IPS-15b (cell line): ENCODE data around the gene TIGD2.
A peak's percentile ranks its signal among the peaks of the same experiment; 100 is the strongest.

ENCODE experiments used
- H3K27me3 ChIP-seq: one replicate; pipeline ENCODE4 v1.6.1; 2013; ENCODE audit warnings: low read length; ENCODE audit not compliant: control insufficient read depth, insufficient read depth
- H3K36me3 ChIP-seq: one replicate; pipeline ENCODE4 v1.6.1; 2013; ENCODE audit warnings: low read length; ENCODE audit not compliant: control insufficient read depth, insufficient read depth
- H3K4me1 ChIP-seq: one replicate; pipeline ENCODE4 v1.6.1; 2013; ENCODE audit warnings: mild to moderate bottlenecking, low read length; ENCODE audit not compliant: control insufficient read depth, insufficient read depth
- H3K4me3 ChIP-seq: one replicate; pipeline ENCODE4 v1.5.1; 2013; ENCODE audit warnings: low read depth, low read length
- H3K9ac ChIP-seq: one replicate; pipeline ENCODE4 v1.6.1; 2013; ENCODE audit warnings: low read depth, mild to moderate bottlenecking, low read length
- H3K9me3 ChIP-seq: one replicate; pipeline ENCODE4 v1.6.1; 2013; ENCODE audit warnings: mild to moderate bottlenecking, low read length; ENCODE audit not compliant: control insufficient read depth, insufficient read depth

Gene TIGD2

DNA sequence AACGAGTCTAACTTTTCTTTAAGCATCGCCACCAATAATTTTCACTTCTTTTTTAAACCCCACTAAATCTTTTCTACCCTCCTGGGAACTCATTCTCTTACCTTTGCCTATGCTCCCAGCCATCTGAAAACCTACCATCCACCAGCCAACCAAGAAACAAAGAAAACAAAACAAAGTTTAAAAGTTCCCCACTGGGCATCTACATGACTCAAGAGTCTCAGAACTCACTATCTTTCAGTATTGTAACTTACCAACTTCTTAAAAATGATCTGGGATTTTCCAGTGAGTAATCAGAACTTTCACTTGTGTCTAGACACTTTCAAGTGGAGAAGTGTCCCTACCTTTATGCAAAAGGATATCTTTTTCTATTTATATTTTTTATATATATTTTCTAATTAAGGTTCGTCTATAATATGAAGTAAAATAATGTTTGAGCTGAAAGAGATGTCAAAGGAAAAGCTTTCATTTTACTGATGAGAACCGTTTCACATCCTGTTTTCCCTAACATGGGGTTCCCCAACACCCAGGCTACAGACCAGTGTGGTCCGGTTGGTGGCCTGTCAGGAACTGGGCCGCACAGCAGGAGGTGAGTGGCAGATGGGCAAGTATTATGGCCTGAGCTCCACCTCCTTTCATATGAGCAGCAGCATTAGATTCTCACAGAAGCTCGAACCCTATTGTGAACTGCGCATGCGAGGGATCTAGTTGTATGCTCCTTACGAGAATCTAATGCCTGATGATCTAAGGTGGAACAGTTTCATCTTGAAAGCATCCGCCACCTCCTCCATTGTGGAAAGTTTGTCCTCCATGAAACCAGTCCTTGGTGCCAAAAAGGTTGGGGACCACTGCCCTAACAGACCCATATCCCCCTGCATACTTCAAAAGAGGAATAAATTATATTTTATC, 9.8 kb upstream of the TIGD2 start:
- Histone ChIP-seq H3K4me3 (no peak overlapping the region), H3K27me3 (no peaks in the 10 kb centered on the region), H3K9me3 (no peaks in the 10 kb centered on the region), H3K36me3 (no peaks in the 10 kb centered on the region), H3K9ac (no peak overlapping the region), H3K4me1 (no peaks in the 10 kb centered on the region)

DNA sequence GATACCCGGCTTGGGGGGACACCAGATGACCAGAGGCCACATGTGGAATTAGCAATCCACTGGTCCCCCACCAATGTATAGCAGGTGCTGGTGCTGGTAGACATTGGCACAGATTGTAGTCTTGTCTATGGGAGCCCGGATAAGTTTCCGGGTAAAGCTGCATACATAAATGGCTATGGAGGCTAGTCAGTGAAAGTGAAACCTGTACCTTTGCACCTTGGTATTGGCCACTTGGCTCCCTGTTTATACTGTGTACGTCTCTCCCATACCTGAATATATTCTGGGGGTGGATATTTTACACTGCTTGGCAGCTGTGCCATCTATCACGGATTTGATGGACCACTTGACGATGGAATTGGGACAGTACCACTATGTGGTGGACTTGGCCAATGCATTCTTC, 5.6 kb upstream of the TIGD2 start:
- Histone ChIP-seq H3K9me3 (no peaks in the 10 kb centered on the region), H3K4me3 (no peak overlapping the region), H3K9ac (no peak overlapping the region)

DNA sequence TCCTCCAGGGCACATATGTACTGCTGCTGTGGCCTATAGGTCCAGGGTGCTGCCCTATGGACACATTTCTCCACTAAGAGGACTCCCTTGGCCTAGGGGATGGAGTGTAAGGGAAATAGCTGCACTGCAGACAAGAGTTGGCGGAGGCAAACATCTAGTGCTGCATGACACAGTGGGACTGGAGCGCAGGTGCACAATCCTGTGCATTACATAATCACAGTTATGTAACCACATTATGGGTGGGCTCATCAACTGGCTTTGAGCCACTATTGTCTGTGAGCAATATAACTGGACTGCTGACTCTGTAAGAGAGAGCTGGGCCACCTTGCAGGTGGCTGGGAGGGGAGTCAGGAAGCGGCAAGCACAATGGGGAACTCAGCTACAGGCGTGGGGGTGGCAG, 3.2 kb upstream of the TIGD2 start:
- H3K27me3 ChIP-seq: peaks cover 33% of the 10 kb centered on the region
- no peak overlapping the region for H3K9ac ChIP-seq
- no peak overlapping the region for H3K4me3 ChIP-seq
- no peaks in the 10 kb centered on the region for H3K36me3 ChIP-seq
- no peaks in the 10 kb centered on the region for H3K9me3 ChIP-seq
- H3K4me1 ChIP-seq: no peaks in the 10 kb centered on the region

More for the DNA sequence above, 5.6 kb upstream of the TIGD2 start:
- Histone ChIP-seq H3K27me3 (peaks cover 22% of the 10 kb centered on the region), H3K4me1 (no peaks in the 10 kb centered on the region), H3K36me3 (no peaks in the 10 kb centered on the region)

DNA sequence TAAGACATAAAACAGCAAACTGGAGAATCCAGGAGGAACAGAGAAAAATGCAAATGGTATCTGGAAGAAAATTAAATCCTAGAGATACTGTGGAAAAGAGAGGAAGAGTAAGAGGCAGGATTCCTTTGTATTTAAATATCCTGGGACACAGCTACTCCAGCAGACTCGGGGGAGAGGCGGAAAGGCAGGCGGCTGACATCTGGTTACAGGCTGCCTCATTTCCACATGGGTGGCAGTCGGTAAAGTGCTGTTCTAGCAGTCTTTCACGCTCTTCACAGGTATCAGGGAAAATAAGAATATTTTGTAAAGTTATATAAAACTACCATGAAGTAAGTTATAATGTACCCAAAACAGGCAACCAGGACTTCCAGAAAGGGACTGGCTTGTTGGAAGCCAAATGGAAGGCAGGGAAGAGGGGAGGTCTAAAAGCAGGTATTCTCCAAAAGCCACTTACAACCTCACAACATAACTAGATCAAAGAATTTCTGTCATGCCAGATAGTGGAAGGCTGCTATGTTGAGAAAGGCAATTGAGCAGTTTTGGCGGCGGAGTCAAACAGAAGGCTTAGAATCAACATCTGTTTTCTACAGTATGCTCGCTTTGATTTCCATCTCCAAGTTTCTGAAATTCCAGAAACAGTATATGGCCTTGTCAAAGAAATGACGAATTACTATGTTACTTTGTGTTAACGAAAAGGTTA, 1.3 kb upstream of the TIGD2 start:
- peaks cover 33% of the 10 kb centered on the region for H3K27me3 ChIP-seq
- no peaks in the 10 kb centered on the region for H3K4me1 ChIP-seq
- H3K9ac ChIP-seq: no peak overlapping the region
- H3K36me3 ChIP-seq: no peaks in the 10 kb centered on the region
- H3K4me3 ChIP-seq: peak overlapping the region; percentile 69
- H3K9me3 ChIP-seq: no peaks in the 10 kb centered on the region

DNA sequence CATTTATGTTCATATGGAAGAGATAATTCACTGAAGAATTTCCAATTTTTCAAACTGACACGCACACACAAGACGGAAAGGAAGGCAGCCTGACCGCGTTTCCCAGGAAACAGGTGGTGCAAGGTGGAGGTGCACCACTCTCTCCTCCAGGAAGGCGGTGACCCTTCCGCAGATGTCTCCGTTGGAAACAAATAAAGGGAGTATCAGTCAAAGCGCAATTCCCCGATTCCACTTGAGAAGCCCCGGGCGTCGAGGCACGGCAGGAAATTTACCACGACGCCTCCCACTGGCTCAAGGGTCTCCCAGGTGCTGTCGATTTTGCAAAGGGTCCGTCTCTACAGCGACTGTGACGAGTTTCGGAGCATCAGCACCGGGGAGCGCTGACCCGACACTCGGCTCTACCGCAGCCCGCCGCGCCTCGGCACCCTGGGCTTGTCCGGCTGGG, 770 bp upstream of the TIGD2 start:
- peaks cover 33% of the 10 kb centered on the region for H3K27me3 ChIP-seq
- no peaks in the 10 kb centered on the region for H3K36me3 ChIP-seq
- no peaks in the 10 kb centered on the region for H3K4me1 ChIP-seq
- peak overlapping the region; percentile 70 for H3K9ac ChIP-seq
- peak overlapping the region; percentile 69 for H3K4me3 ChIP-seq
- H3K9me3 ChIP-seq: no peaks in the 10 kb centered on the region

DNA sequence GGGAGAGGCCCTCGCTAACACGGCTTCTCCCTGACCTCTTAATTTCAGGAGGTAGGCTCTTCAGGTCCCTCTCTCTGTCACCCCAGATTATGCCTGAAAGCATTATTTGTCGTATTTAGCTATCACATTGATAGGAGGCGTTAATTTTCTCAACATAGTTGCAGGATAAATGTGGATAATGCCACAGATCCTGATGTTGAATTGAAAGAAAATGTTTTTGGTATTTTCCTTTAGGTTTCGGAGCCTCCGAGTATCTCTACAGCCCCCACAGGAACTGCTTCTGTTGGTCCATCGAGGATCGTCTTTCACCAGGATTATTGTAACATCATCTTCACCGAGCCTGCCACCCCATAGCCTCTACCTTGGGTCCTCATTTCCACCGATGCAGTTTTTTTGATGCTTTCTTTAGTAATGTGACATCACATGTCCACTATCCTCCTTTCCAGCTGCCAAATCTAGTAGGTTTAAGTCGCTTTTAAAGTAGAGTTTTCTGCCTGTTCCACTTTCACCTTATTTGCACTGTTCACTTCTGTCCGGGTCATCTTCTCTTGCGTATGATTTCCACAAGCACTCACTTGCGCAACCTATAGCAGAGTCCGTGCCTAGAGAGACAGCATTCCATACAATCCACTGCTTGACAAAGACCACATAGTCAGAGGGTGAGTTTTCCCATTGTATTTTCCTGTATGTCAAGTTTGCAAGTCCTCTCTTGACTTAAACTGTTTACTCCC, 665 bp downstream of the TIGD2 start:
- no peaks in the 10 kb centered on the region for H3K9me3 ChIP-seq
- H3K36me3 ChIP-seq: no peaks in the 10 kb centered on the region
- peak overlapping the region; percentile 84 for H3K4me3 ChIP-seq
- H3K27me3 ChIP-seq: peaks cover 33% of the 10 kb centered on the region
- no peaks in the 10 kb centered on the region for H3K4me1 ChIP-seq
- H3K9ac ChIP-seq: peak overlapping the region; percentile 74

DNA sequence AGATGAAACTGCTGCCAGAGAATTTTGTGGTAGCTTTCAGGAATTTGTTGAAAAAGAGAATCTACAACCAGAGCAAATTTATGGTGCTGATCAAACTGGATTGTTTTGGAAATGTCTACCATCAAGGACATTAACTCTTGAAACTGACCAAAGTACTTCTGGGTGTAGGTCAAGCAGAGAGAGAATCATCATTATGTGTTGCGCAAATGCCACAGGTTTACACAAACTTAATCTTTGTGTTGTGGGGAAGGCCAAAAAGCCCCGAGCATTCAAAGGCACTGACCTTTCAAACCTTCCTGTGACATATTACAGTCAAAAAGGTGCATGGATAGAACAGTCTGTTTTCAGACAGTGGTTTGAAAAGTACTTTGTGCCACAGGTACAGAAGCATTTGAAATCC, 2.1 kb downstream of the TIGD2 start:
- H3K4me1 ChIP-seq: no peaks in the 10 kb centered on the region
- H3K27me3 ChIP-seq: peaks cover 33% of the 10 kb centered on the region
- H3K36me3 ChIP-seq: no peaks in the 10 kb centered on the region
- no peak overlapping the region for H3K4me3 ChIP-seq
- H3K9ac ChIP-seq: no peak overlapping the region
- H3K9me3 ChIP-seq: no peaks in the 10 kb centered on the region

DNA sequence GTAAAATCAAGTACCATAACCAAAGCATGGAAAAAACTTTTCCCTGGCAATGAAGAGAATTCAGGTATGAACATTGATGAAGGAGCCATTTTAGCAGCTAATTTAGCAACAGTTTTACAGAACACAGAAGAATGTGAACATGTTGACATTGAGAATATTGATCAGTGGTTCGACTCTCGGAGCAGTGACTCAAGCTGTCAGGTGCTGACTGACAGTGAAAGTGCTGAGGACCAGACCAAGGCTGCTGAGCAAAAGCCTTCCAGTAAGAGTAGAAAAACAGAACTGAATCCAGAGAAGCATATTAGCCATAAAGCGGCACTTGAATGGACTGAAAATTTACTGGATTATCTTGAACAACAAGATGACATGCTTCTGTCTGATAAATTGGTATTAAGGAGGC, 2.8 kb downstream of the TIGD2 start:
- Histone ChIP-seq H3K9ac (no peak overlapping the region), H3K4me1 (no peaks in the 10 kb centered on the region), H3K4me3 (no peak overlapping the region), H3K27me3 (peaks cover 26% of the 10 kb centered on the region), H3K9me3 (no peaks in the 10 kb centered on the region), H3K36me3 (no peaks in the 10 kb centered on the region)

DNA sequence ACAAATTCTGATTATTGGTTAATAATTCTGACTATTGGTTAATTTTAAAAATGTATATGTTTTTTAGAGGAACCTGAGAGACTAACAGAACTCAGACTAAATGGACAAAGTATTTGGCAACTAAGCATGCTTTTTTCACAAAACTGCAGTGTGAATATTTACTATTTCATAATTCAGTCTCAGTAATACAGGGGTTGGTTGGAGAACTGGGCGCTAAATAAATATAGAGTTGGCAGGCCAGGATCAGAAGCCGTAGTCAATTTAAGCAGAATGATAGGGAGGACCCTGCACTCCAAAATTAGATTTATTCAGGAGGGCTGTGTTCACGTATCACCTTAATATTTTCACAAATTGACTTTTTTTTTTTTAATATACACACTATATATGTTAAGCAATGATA, 5.8 kb downstream of the TIGD2 start:
- Histone ChIP-seq H3K4me1 (no peaks in the 10 kb centered on the region), H3K27me3 (peaks cover 4% of the 10 kb centered on the region), H3K4me3 (no peak overlapping the region), H3K9me3 (no peaks in the 10 kb centered on the region), H3K36me3 (no peaks in the 10 kb centered on the region), H3K9ac (no peak overlapping the region)

DNA sequence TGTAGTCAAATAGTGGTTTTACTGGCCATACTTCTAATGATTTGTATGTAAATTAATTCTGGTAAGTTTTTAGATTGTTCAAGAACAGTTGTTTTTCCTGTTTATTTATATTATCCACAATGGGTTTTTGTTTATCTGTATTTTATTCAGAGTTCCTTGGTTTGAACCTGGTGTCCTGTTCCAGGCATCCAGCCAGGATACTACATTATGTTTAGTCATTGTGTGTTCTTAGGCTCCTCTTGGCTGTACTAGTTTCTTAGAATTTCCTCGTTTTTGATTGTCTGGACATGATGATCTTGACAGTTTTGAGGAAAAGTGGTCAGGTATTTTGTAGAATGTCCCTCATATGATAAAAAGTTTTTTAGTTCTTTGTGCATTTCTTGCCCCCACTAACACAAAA, 7.8 kb downstream of the TIGD2 start:
- no peaks in the 10 kb centered on the region for H3K27me3 ChIP-seq

DNA sequence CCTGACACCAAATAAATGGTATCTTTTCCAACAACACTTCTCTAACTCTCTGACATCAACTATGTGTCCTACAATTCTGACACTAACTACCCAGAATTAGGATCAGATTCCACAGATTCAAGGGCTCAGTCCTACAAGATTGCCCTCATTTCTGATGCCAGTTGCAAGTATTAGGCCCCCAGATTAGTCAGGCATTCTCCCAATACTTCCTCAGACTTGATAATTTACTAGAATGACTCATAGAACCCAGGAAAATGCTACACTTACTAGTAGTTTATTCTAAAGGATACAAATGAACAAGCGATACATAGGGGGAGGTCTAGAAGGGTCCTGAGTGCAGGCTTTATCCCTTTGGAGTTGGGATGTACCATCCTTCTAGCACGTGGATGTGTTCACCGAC, 8.5 kb downstream of the TIGD2 start:
- Histone ChIP-seq H3K4me3 (no peak overlapping the region), H3K27me3 (no peaks in the 10 kb centered on the region), H3K36me3 (no peaks in the 10 kb centered on the region), H3K4me1 (peaks cover 7% of the 10 kb centered on the region), H3K9me3 (no peaks in the 10 kb centered on the region), H3K9ac (no peak overlapping the region)

More for the DNA sequence above, 7.8 kb downstream of the TIGD2 start:
- Histone ChIP-seq H3K36me3 (no peaks in the 10 kb centered on the region), H3K9me3 (no peaks in the 10 kb centered on the region), H3K4me3 (no peak overlapping the region), H3K4me1 (peaks cover 7% of the 10 kb centered on the region), H3K9ac (no peak overlapping the region)
